K562 (cell line): ENCODE measurements around the gene ZW10. TPM values are rescaled to one million over a fixed set of nuclear protein-coding genes. Genes with fewer than 3 reads are reported as not detected.
A peak's percentile ranks its signal among the peaks of the same experiment; 100 is the strongest.

Source experiments
- ATAC-seq: fragments of 200-7000 bp; cut with Tn5 transposase; 3 replicates; pipeline ENCODE4 v1.9.1; 2020; ENCODE audit warnings: moderate library complexity
- BruUV-seq: library from RNA; stranded (reverse); fragments of 400-500 nt; replicated peaks from 2 replicates; lab custom pipeline; 2021; lab: Mats Ljungman, UMichigan
- CTCF ChIA-PET: fragments of 300-600 bp; formaldehyde crosslinking; extraction: SDS; loops from one replicate; lab custom pipeline; 2021; ENCODE audit warnings: low intra/inter-chr PET ratio; lab: Yijun Ruan, JAX
- POLR2A ChIA-PET: fragments of 300-600, 350-650 bp; sonication (Branson Sonifier 250); formaldehyde crosslinking; extraction: SDS; loops from one replicate; lab custom pipeline; 2021; ENCODE audit warnings: antibody characterized with exemption, inconsistent platforms; lab: Yijun Ruan, JAX
- DNase-seq, 4 experiments: peaks; one replicate each; pipeline versions ENCODE4 v3.0.0 to v3.0.0-alpha.2; 2011 to 2018; ENCODE audit warnings: low spot score in 3 of 4, mixed read lengths in 3 of 4; ENCODE audit errors: extremely low read depth in 1 of 4
- FAIRE-seq: peaks from 2 replicates; lab custom pipeline; 2011; peaks lifted over from hg19 to GRCh38; lab: Jason Lieb, UNC
- H2AFZ ChIP-seq: 2 replicates; pipeline ENCODE4 v1.6.0; 2011; ENCODE audit warnings: low read depth, low read length, control low read depth, inconsistent platforms
- H3K27ac ChIP-seq: fragments of 200-600 bp; 3 replicates; pipeline ENCODE4 v1.8.0; 2011; ENCODE audit warnings: low read depth, mild to moderate bottlenecking, control low read depth, inconsistent platforms, low read length, moderate library complexity, mixed read lengths; ENCODE audit errors: extremely low read depth
- H3K27me3 ChIP-seq, 2 experiments: fragments of 300-600 bp in 1 of 2; 2 replicates in 1 of 2; 3 replicates in 1 of 2; pipeline versions ENCODE4 v1.6.0 to v1.8.0; 2011; ENCODE audit warnings: inconsistent platforms in 2 of 2, low read length in 2 of 2, mild to moderate bottlenecking in 1 of 2, mixed read lengths in 1 of 2, moderate library complexity in 1 of 2; ENCODE audit not compliant: control insufficient read depth in 2 of 2, insufficient read depth in 2 of 2
- H3K36me3 ChIP-seq: fragments of 300-600 bp; 3 replicates; pipeline ENCODE4 v1.8.0; 2011; ENCODE audit warnings: mild to moderate bottlenecking, low read length, inconsistent platforms; ENCODE audit not compliant: control insufficient read depth, insufficient read depth
- H3K4me1 ChIP-seq, 2 experiments: fragments of 200-600 bp in 1 of 2; replicated peaks in 1 of 2; 2 replicates in 1 of 2; 3 replicates in 1 of 2; pipeline versions ENCODE4 v1.5.1 to v1.8.0; 2011; ENCODE audit warnings: inconsistent platforms in 2 of 2, low read length in 2 of 2, mild to moderate bottlenecking in 1 of 2, mixed read lengths in 1 of 2, moderate library complexity in 1 of 2; ENCODE audit not compliant: control insufficient read depth in 2 of 2, insufficient read depth in 2 of 2
- H3K4me2 ChIP-seq: 2 replicates; pipeline ENCODE4 v1.6.1; 2011; ENCODE audit warnings: low read length, control low read depth, inconsistent platforms, mixed read lengths; ENCODE audit not compliant: insufficient read depth
- H3K4me3 ChIP-seq: fragments of 200-600 bp; sonication (generic), shearing (Covaris generic); 2 replicates; pipeline ENCODE4 v1.5.1; 2016; ENCODE audit warnings: control low read depth, inconsistent platforms
- H3K79me2 ChIP-seq: fragments of 200-600 bp; 3 replicates; pipeline ENCODE4 v1.8.0; 2011; ENCODE audit warnings: low read length, inconsistent platforms; ENCODE audit not compliant: control insufficient read depth, insufficient read depth
- H3K9ac ChIP-seq, 2 experiments: 2 replicates each; pipeline versions ENCODE4 v1.6.0 to v1.6.1; 2011; ENCODE audit warnings: low read depth in 2 of 2, low read length in 2 of 2, control low read depth in 1 of 2, inconsistent platforms in 1 of 2, mild to moderate bottlenecking in 1 of 2, mixed read lengths in 1 of 2; ENCODE audit not compliant: insufficient read depth in 1 of 2
- H3K9me1 ChIP-seq: one replicate; pipeline ENCODE4 v1.6.0; 2011; ENCODE audit warnings: inconsistent platforms, mild to moderate bottlenecking, low read length, moderate library complexity; ENCODE audit not compliant: control insufficient read depth, insufficient read depth
- H3K9me3 ChIP-seq: replicated peaks from 2 replicates; pipeline ENCODE4 v1.5.1; 2011; ENCODE audit warnings: low read depth, low read length, inconsistent platforms; ENCODE audit not compliant: control insufficient read depth, insufficient read depth
- H4K20me1 ChIP-seq: replicated peaks from 2 replicates; pipeline ENCODE4 v1.6.1; 2011; ENCODE audit warnings: low read length, inconsistent platforms, mixed read lengths; ENCODE audit not compliant: control insufficient read depth, insufficient read depth
- ARID1B ChIP-seq: fragments of 450-650 bp; IDR thresholded peaks from 2 replicates; pipeline ENCODE4 v1.6.1; 2016; ENCODE audit warnings: antibody characterized with exemption, mild to moderate bottlenecking, inconsistent platforms
- ATF1 ChIP-seq, 2 experiments: fragments of 450-650 bp in 1 of 2; IDR thresholded peaks; 2 replicates each; pipeline ENCODE4 v1.6.1; 2016; ENCODE audit warnings: missing compliant biosample characterization in 1 of 2, missing genetic modification characterization in 1 of 2
- CCAR2 ChIP-seq: fragments of 200-400 bp; formaldehyde crosslinking; IDR thresholded peaks from 2 replicates; pipeline ENCODE4 v1.6.1; 2017; ENCODE audit warnings: mild to moderate bottlenecking, low read depth, low read length
- CCNT2 ChIP-seq: IDR thresholded peaks from 2 replicates; pipeline ENCODE4 v1.6.1; 2011; ENCODE audit warnings: borderline replicate concordance, low read depth, mild to moderate bottlenecking, moderate library complexity, mixed read lengths, low read length; ENCODE audit not compliant: insufficient read length; ENCODE audit errors: extremely low read depth
- HMG20B ChIP-seq: fragments of 250-450 bp; sonication (Bioruptor Pico); IDR thresholded peaks from 2 replicates; pipeline ENCODE4 v1.5.0; 2021; ENCODE audit warnings: mild to moderate bottlenecking
- KDM5B ChIP-seq: fragments of 200-600 bp; sonication (generic); IDR thresholded peaks from 2 replicates; pipeline ENCODE4 v1.6.1; 2012; ENCODE audit warnings: low read depth, mild to moderate bottlenecking, moderate library complexity, low read length, control low read depth, inconsistent platforms; ENCODE audit not compliant: insufficient replicate concordance
- NRF1 ChIP-seq, 2 experiments: fragments of 450-650 bp; IDR thresholded peaks in 1 of 2; conservative IDR thresholded peaks in 1 of 2; 2 replicates each; pipeline ENCODE4 v1.6.1; 2014; ENCODE audit warnings: mild to moderate bottlenecking in 2 of 2
- OTX1 ChIP-seq: fragments of 450-650 bp; formaldehyde crosslinking; IDR thresholded peaks from 2 replicates; pipeline ENCODE4 v1.4.0; 2022; ENCODE audit warnings: mild to moderate bottlenecking
- SREBF1 ChIP-seq: fragments of 150-350 bp; IDR thresholded peaks from 2 replicates; pipeline ENCODE4 v1.6.1; 2014; ENCODE audit warnings: antibody characterized with exemption, low read depth, low read length, borderline replicate concordance
- XRCC5 ChIP-seq: fragments of 200-400 bp; formaldehyde crosslinking; IDR thresholded peaks from 2 replicates; pipeline ENCODE4 v1.6.1; 2017; ENCODE audit warnings: low read depth, mild to moderate bottlenecking, low read length
- ZBED1 ChIP-seq: IDR thresholded peaks from 2 replicates; pipeline ENCODE4 v1.6.1; 2014
- ZNF695 ChIP-seq: fragments of 450-650 bp; formaldehyde crosslinking; IDR thresholded peaks from 2 replicates; pipeline ENCODE4 v1.4.0; 2020; ENCODE audit warnings: mild to moderate bottlenecking, moderate library complexity
- ZNF717 ChIP-seq: fragments of 250-450 bp; sonication (Bioruptor Pico); IDR thresholded peaks from 2 replicates; pipeline ENCODE4 v1.5.0; 2021
- ZNF740 ChIP-seq, 3 experiments: fragments of 200-800 bp in 1 of 3; sonication (Bioruptor generic) in 1 of 3; sonication (generic) in 1 of 3; formaldehyde crosslinking in 1 of 3; IDR thresholded peaks; 2 replicates each; pipeline versions ENCODE4 v1.6.1 to v1.8.0; 2016 to 2022; ENCODE audit warnings: mild to moderate bottlenecking in 2 of 3, missing compliant biosample characterization in 2 of 3, missing genetic modification characterization in 2 of 3, missing genetic modification reagents in 1 of 3
- WGBS: fragments of 100-300 bp; shearing (Covaris generic); methylation state at CpG from one replicate; pipeline ENCODE4 v1.1.6; 2016; ENCODE audit warnings: low coverage, mixed read lengths; ENCODE audit not compliant: insufficient coverage; ENCODE audit errors: missing lambda C conversion rate; 5-methylcytosine and 5-hydroxymethylcytosine counted together
- in situ Hi-C: fragments of 300-500 bp; cut with MboI; formaldehyde crosslinking; loops from 4 replicates; pipeline ENCODE4 v1.15.0; 2018; ENCODE audit warnings: inconsistent platforms, mixed read lengths
- intact Hi-C: fragments of 100-400 bp; cut with micrococcal nuclease; formaldehyde crosslinking; loops from 2 replicates; pipeline ENCODE4 v1.14.2; 2022
- polyA plus RNA-seq, 8 experiments: library from polyadenylated mRNA; depleted of rRNA in 4 of 8; stranded (reverse) in 5 of 8; unstranded in 3 of 8; fragments of >200 nt; fragmentation: Nextera tagmentation in 2 of 8; fragmentation: Illumina TruSeq in 1 of 8; extraction: Ambion mirVana in 2 of 8; extraction: Trizol in 1 of 8; gene quantifications; 2 replicates each; pipeline versions ENCODE4 v1.2.1 to v1.2.3, GENCODE V29; 2011 to 2014; ENCODE audit warnings: inconsistent platforms in 1 of 8, missing spikeins in 1 of 8
- total RNA-seq, 7 experiments: library from RNA; depleted of rRNA in 6 of 7; stranded (reverse); fragments of >200 nt in 6 of 7; fragmentation: Illumina TruSeq in 2 of 7; extraction: Trizol in 2 of 7; gene quantifications; 2 replicates each; pipeline versions ENCODE4 v1.2.1 to v1.2.3, GENCODE V29; 2011 to 2021; ENCODE audit warnings: low replicate concordance in 1 of 7
- TF ChIP-seq, protein P1 (sequence below): sonication (generic); formaldehyde crosslinking; IDR thresholded peaks from 2 replicates; pipeline ENCODE4 v1.8.1; 2023; ENCODE audit warnings: mild to moderate bottlenecking, missing genetic modification reagents

ZW10 gene
- total and polyA plus RNA-seq, 9 of the 15 experiments (the other 6 are each of a cell fraction or from before 2014, with no cell fraction given): 9.4 to 37.7 (median 25.0) TPM

GRCh38 chr11:113690619-113691569, 82.6 kb downstream of the ZW10 start (continued):
- TF ChIP-seq, protein P1, sequence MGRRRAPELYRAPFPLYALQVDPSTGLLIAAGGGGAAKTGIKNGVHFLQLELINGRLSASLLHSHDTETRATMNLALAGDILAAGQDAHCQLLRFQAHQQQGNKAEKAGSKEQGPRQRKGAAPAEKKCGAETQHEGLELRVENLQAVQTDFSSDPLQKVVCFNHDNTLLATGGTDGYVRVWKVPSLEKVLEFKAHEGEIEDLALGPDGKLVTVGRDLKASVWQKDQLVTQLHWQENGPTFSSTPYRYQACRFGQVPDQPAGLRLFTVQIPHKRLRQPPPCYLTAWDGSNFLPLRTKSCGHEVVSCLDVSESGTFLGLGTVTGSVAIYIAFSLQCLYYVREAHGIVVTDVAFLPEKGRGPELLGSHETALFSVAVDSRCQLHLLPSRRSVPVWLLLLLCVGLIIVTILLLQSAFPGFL (CRISPR knock-in tag): 0 out of 2 replicates have a peak, but pooled peaks have one; percentile 87
- TF ChIP-seq ATF1 (CRISPR knock-in tag; IDR thresholded peaks at IDR 0.05): no peak
- TF ChIP-seq ATF1 (tag; IDR thresholded peaks at IDR 0.05): peak; percentile 35
- no peak for TF ChIP-seq SREBF1
- no peak for TF ChIP-seq HMG20B (CRISPR knock-in tag)

GRCh38 chr11:113689768-113690618, 83.5 kb downstream of the ZW10 start:
- DNase-seq (peak; percentile 69 to 77 (median 74)), FAIRE-seq (peak; percentile 78), ATAC-seq (peak; percentile 56)
- peak overlapping the region; percentile 51 to 92 for H3K9ac ChIP-seq
- H2AFZ ChIP-seq: peak overlapping the region; percentile 98
- H3K27me3 ChIP-seq: no peaks in the 10 kb centered on the region
- POLR2A ChIA-PET: interaction anchor here (0.5 to 1.6 kb wide), 10 partner anchors 8 to 1592 kb away, joined by 3 to 5 read pairs (median 3); no protein-coding TSS in a partner anchor
- H3K27ac ChIP-seq: peak overlapping the region; percentile 87
- no peaks in the 10 kb centered on the region for H3K9me1 ChIP-seq
- CTCF ChIA-PET: no interaction called here
- H3K79me2 ChIP-seq: no peaks in the 10 kb centered on the region
- no peaks in the 10 kb centered on the region for H3K36me3 ChIP-seq
- in situ Hi-C loops (no loop called here), intact Hi-C loops (loop anchor here (1.0 to 5.0 kb wide), 5 partner anchors 25 to 136 kb away; no protein-coding TSS in a partner anchor)
- no peaks in the 10 kb centered on the region for H4K20me1 ChIP-seq
- no peaks in the 10 kb centered on the region for H3K9me3 ChIP-seq
- BruUV-seq: no TSS peak
- WGBS: 53% methylated on average over 18 of the region's 19 CpGs
- H3K4me2 ChIP-seq: peak overlapping the region; percentile 66
- peaks cover 25 to 38% of the 10 kb centered on the region in 2 experiments for H3K4me1 ChIP-seq
- H3K4me3 ChIP-seq: no peak overlapping the region
- TF ChIP-seq CCAR2 (no peak), ZBED1 (no peak), KDM5B (no peak), ARID1B (no peak; the same call in 1 of the 2 replicates), CCNT2 (no peak), ZNF695 (CRISPR knock-in tag) (no peak), OTX1 (CRISPR knock-in tag) (peak; percentile 45; the same call in 1 of the 2 replicates), ZNF717 (CRISPR knock-in tag) (no peak), ZNF740 (CRISPR knock-in tag; IDR thresholded peaks at IDR 0.05) (peak; percentile 38; the same call in 1 of the 2 replicates), ZNF740 (tag; IDR thresholded peaks at IDR 0.05) (no peak), XRCC5 (no peak), NRF1 (conservative IDR thresholded peaks at IDR 0.05 in 1 of 2, IDR thresholded peaks at IDR 0.05 in 1 of 2) (peak in 1 of 2 experiments; percentile 13; a peak in 1 of 4 replicates)
